Astrocyte of the spinal cord (primary cell): ENCODE data around the gene CSNK1E.

Experiments used
- DNase-seq: peaks from one replicate; pipeline ENCODE4 v3.0.0; 2011; ENCODE audit warnings: low read depth, low spot score
- H3K4me3 ChIP-seq: 2 replicates; pipeline ENCODE4 v1.5.1; 2011; ENCODE audit warnings: low read depth, mild to moderate bottlenecking, low read length, moderate library complexity
- CTCF ChIP-seq: IDR thresholded peaks from 2 replicates; pipeline ENCODE4 v1.5.1; 2012; ENCODE audit warnings: low read depth, mild to moderate bottlenecking, low read length, inconsistent platforms
- in situ Hi-C: cut with HindIII; loops from 2 replicates; pipeline ENCODE4 v1.10.0; 2017; ENCODE audit warnings: low sequenced_read_pairs

The CSNK1E gene

GRCh38 chr22:38305471-38306448, 11.5 kb downstream of the CSNK1E start:
- peak; percentile 33 for DNase-seq
- no peak for TF ChIP-seq CTCF
- in situ Hi-C loops, result loop anchor here (25.0 kb wide), 1 partner anchor 118 kb away; the partner anchor contains the start of gene PLA2G6
- H3K4me3 ChIP-seq, result no peak overlapping the region

GRCh38 chr22:38304526-38304925, 12.7 kb downstream of the CSNK1E start:
- no peak for DNase-seq
- in situ Hi-C loops, result loop anchor here (25.0 kb wide), 1 partner anchor 117 kb away; the partner anchor contains the start of gene PLA2G6
- H3K4me3 ChIP-seq, result no peak overlapping the region
- no peak for TF ChIP-seq CTCF

- TF ChIP-seq CTCF, result no peak
- H3K4me3 ChIP-seq, result no peak overlapping the region
- in situ Hi-C loops, result loop anchor here (25.0 kb wide), 1 partner anchor 117 kb away; the partner anchor contains the start of gene PLA2G6
- DNase-seq, result no peak
Observed at GRCh38 chr22:38303974-38304373, 13.3 kb downstream of the CSNK1E start.

- in situ Hi-C loops, result loop anchor here (25.0 kb wide), 1 partner anchor 116 kb away; the partner anchor contains the start of gene PLA2G6
- no peak overlapping the region for H3K4me3 ChIP-seq
- no peak for DNase-seq
- no peak for TF ChIP-seq CTCF
Observed at GRCh38 chr22:38302906-38303305, 14.3 kb downstream of the CSNK1E start.

DNA sequence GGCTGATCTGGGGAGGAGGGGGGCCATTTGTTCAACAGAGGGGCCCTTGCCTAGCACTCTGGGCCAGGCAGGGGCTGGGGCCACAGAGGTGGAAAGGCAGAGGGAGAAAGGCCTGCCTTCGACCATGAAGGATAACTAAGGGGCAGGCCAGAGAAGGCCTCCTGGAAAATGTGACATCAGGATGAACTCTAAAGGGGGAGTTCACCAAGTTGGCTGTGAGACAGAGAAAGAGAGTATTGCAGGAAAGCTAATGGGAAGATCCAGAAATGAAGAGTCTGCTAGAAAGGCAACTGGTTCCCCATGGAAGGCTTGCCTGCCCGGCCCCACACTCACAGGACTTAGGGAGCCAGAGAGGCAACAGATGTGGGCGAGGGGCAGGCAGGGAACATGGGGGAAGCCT, 16.3 kb downstream of the CSNK1E start:
- DNase-seq, result no peak
- TF ChIP-seq CTCF, result no peak
- in situ Hi-C loops, result loop anchor here (25.0 kb wide), 1 partner anchor 114 kb away; the partner anchor contains the start of gene PLA2G6
- no peak overlapping the region for H3K4me3 ChIP-seq

GRCh38 chr22:38300197-38300945, 16.9 kb downstream of the CSNK1E start:
- in situ Hi-C loops, result loop anchor here (25.0 kb wide), 1 partner anchor 113 kb away; the partner anchor contains the start of gene PLA2G6
- TF ChIP-seq CTCF, result no peak

More at GRCh38 chr22:38300197-38300945, 16.9 kb downstream of the CSNK1E start:
- no peak overlapping the region for H3K4me3 ChIP-seq
- no peak for DNase-seq
